K562 (cell line): ENCODE measurements around the gene AKR1C4. TPM values are rescaled to one million over a fixed set of nuclear protein-coding genes. Genes with fewer than 3 reads are reported as not detected.

Source experiments
- ATAC-seq: fragments of 200-7000 bp; cut with Tn5 transposase; 3 replicates; pipeline ENCODE4 v1.9.1; 2020; ENCODE audit warnings: moderate library complexity
- BruUV-seq: library from RNA; stranded (reverse); fragments of 400-500 nt; replicated peaks from 2 replicates; lab custom pipeline; 2021; lab: Mats Ljungman, UMichigan
- CTCF ChIA-PET: fragments of 300-600 bp; formaldehyde crosslinking; extraction: SDS; loops from one replicate; lab custom pipeline; 2021; ENCODE audit warnings: low intra/inter-chr PET ratio; lab: Yijun Ruan, JAX
- POLR2A ChIA-PET: fragments of 300-600, 350-650 bp; sonication (Branson Sonifier 250); formaldehyde crosslinking; extraction: SDS; loops from one replicate; lab custom pipeline; 2021; ENCODE audit warnings: antibody characterized with exemption, inconsistent platforms; lab: Yijun Ruan, JAX
- DNase-seq, 4 experiments: peaks; one replicate each; pipeline versions ENCODE4 v3.0.0 to v3.0.0-alpha.2; 2011 to 2018; ENCODE audit warnings: low spot score in 3 of 4, mixed read lengths in 3 of 4; ENCODE audit errors: extremely low read depth in 1 of 4
- FAIRE-seq: peaks from 2 replicates; lab custom pipeline; 2011; peaks lifted over from hg19 to GRCh38; lab: Jason Lieb, UNC
- H2AFZ ChIP-seq: 2 replicates; pipeline ENCODE4 v1.6.0; 2011; ENCODE audit warnings: low read depth, low read length, control low read depth, inconsistent platforms
- H3K27ac ChIP-seq: fragments of 200-600 bp; 3 replicates; pipeline ENCODE4 v1.8.0; 2011; ENCODE audit warnings: low read depth, mild to moderate bottlenecking, control low read depth, inconsistent platforms, low read length, moderate library complexity, mixed read lengths; ENCODE audit errors: extremely low read depth
- H3K27me3 ChIP-seq, 2 experiments: fragments of 300-600 bp in 1 of 2; 2 replicates in 1 of 2; 3 replicates in 1 of 2; pipeline versions ENCODE4 v1.6.0 to v1.8.0; 2011; ENCODE audit warnings: inconsistent platforms in 2 of 2, low read length in 2 of 2, mild to moderate bottlenecking in 1 of 2, mixed read lengths in 1 of 2, moderate library complexity in 1 of 2; ENCODE audit not compliant: control insufficient read depth in 2 of 2, insufficient read depth in 2 of 2
- H3K36me3 ChIP-seq: fragments of 300-600 bp; 3 replicates; pipeline ENCODE4 v1.8.0; 2011; ENCODE audit warnings: mild to moderate bottlenecking, low read length, inconsistent platforms; ENCODE audit not compliant: control insufficient read depth, insufficient read depth
- H3K4me1 ChIP-seq, 2 experiments: fragments of 200-600 bp in 1 of 2; replicated peaks in 1 of 2; 2 replicates in 1 of 2; 3 replicates in 1 of 2; pipeline versions ENCODE4 v1.5.1 to v1.8.0; 2011; ENCODE audit warnings: inconsistent platforms in 2 of 2, low read length in 2 of 2, mild to moderate bottlenecking in 1 of 2, mixed read lengths in 1 of 2, moderate library complexity in 1 of 2; ENCODE audit not compliant: control insufficient read depth in 2 of 2, insufficient read depth in 2 of 2
- H3K4me2 ChIP-seq: 2 replicates; pipeline ENCODE4 v1.6.1; 2011; ENCODE audit warnings: low read length, control low read depth, inconsistent platforms, mixed read lengths; ENCODE audit not compliant: insufficient read depth
- H3K4me3 ChIP-seq: fragments of 200-600 bp; sonication (generic), shearing (Covaris generic); 2 replicates; pipeline ENCODE4 v1.5.1; 2016; ENCODE audit warnings: control low read depth, inconsistent platforms
- H3K79me2 ChIP-seq: fragments of 200-600 bp; 3 replicates; pipeline ENCODE4 v1.8.0; 2011; ENCODE audit warnings: low read length, inconsistent platforms; ENCODE audit not compliant: control insufficient read depth, insufficient read depth
- H3K9ac ChIP-seq, 2 experiments: 2 replicates each; pipeline versions ENCODE4 v1.6.0 to v1.6.1; 2011; ENCODE audit warnings: low read depth in 2 of 2, low read length in 2 of 2, control low read depth in 1 of 2, inconsistent platforms in 1 of 2, mild to moderate bottlenecking in 1 of 2, mixed read lengths in 1 of 2; ENCODE audit not compliant: insufficient read depth in 1 of 2
- H3K9me1 ChIP-seq: one replicate; pipeline ENCODE4 v1.6.0; 2011; ENCODE audit warnings: inconsistent platforms, mild to moderate bottlenecking, low read length, moderate library complexity; ENCODE audit not compliant: control insufficient read depth, insufficient read depth
- H3K9me3 ChIP-seq: replicated peaks from 2 replicates; pipeline ENCODE4 v1.5.1; 2011; ENCODE audit warnings: low read depth, low read length, inconsistent platforms; ENCODE audit not compliant: control insufficient read depth, insufficient read depth
- H4K20me1 ChIP-seq: replicated peaks from 2 replicates; pipeline ENCODE4 v1.6.1; 2011; ENCODE audit warnings: low read length, inconsistent platforms, mixed read lengths; ENCODE audit not compliant: control insufficient read depth, insufficient read depth
- ELK3 ChIP-seq: fragments of 450-650 bp; formaldehyde crosslinking; IDR thresholded peaks from 2 replicates; pipeline ENCODE4 v1.4.0; 2020; ENCODE audit warnings: mild to moderate bottlenecking
- PREB ChIP-seq: sonication (generic); formaldehyde crosslinking; IDR thresholded peaks from 2 replicates; pipeline ENCODE4 v1.8.1; 2023; ENCODE audit warnings: mild to moderate bottlenecking, missing genetic modification reagents
- ZNF431 ChIP-seq: sonication (generic); formaldehyde crosslinking; IDR thresholded peaks from 2 replicates; pipeline ENCODE4 v1.8.0; 2022; ENCODE audit warnings: mild to moderate bottlenecking, missing genetic modification reagents
- in situ Hi-C: fragments of 300-500 bp; cut with MboI; formaldehyde crosslinking; loops from 4 replicates; pipeline ENCODE4 v1.15.0; 2018; ENCODE audit warnings: inconsistent platforms, mixed read lengths
- intact Hi-C: fragments of 100-400 bp; cut with micrococcal nuclease; formaldehyde crosslinking; loops from 2 replicates; pipeline ENCODE4 v1.14.2; 2022
- polyA plus RNA-seq, 8 experiments: library from polyadenylated mRNA; depleted of rRNA in 4 of 8; stranded (reverse) in 5 of 8; unstranded in 3 of 8; fragments of >200 nt; fragmentation: Nextera tagmentation in 2 of 8; fragmentation: Illumina TruSeq in 1 of 8; extraction: Ambion mirVana in 2 of 8; extraction: Trizol in 1 of 8; gene quantifications; 2 replicates each; pipeline versions ENCODE4 v1.2.1 to v1.2.3, GENCODE V29; 2011 to 2014; ENCODE audit warnings: inconsistent platforms in 1 of 8, missing spikeins in 1 of 8
- total RNA-seq, 7 experiments: library from RNA; depleted of rRNA in 6 of 7; stranded (reverse); fragments of >200 nt in 6 of 7; fragmentation: Illumina TruSeq in 2 of 7; extraction: Trizol in 2 of 7; gene quantifications; 2 replicates each; pipeline versions ENCODE4 v1.2.1 to v1.2.3, GENCODE V29; 2011 to 2021; ENCODE audit warnings: low replicate concordance in 1 of 7

AKR1C4 gene
- total and polyA plus RNA-seq, 9 of the 15 experiments (the other 6 are each of a cell fraction or from before 2014, with no cell fraction given) = 0.13 TPM; not detected in 8

GRCh38 chr10:5211696-5212536 lies 15.3 kb downstream of the AKR1C4 start:
- in situ Hi-C loops = no loop called here
- TF ChIP-seq ZNF431 = peak; percentile 94
- no peak for TF ChIP-seq PREB
- TF ChIP-seq ELK3 (CRISPR knock-in tag) = no peak
- no peaks in the 10 kb centered on the region for H3K27me3 ChIP-seq
- H3K4me2 ChIP-seq = no peak overlapping the region
- ATAC-seq (no peak), FAIRE-seq (no peak), DNase-seq (no peak)
- no peak overlapping the region for H3K9ac ChIP-seq
- no peaks in the 10 kb centered on the region for H4K20me1 ChIP-seq
- intact Hi-C loops = no loop called here
- no peaks in the 10 kb centered on the region for H3K79me2 ChIP-seq
- H3K9me3 ChIP-seq = no peaks in the 10 kb centered on the region; the same call in 1 of the 2 replicates
- no peaks in the 10 kb centered on the region for H3K9me1 ChIP-seq
- no peak overlapping the region for H2AFZ ChIP-seq
- no peak overlapping the region for H3K4me3 ChIP-seq
- no TSS peak for BruUV-seq
- no peaks in the 10 kb centered on the region for H3K4me1 ChIP-seq
- CTCF ChIA-PET = no interaction called here
- POLR2A ChIA-PET = no interaction called here
- H3K36me3 ChIP-seq = no peaks in the 10 kb centered on the region
- H3K27ac ChIP-seq = no peak overlapping the region
